HL-60 (cell line): Measurements from ENCODE around the gene IFNB1.

ENCODE experiments used
- DNase-seq, 2 experiments: peaks; one replicate each; pipeline ENCODE4 v3.0.0-alpha.2; 2010 to 2020; ENCODE audit warnings: low read depth in 1 of 2, low spot score in 1 of 2
- H3K27ac ChIP-seq: fragments of 250-450 bp; sonication (Bioruptor Pico); replicated peaks from 2 replicates; pipeline ENCODE4 v1.5.1; 2020; ENCODE audit warnings: mild to moderate bottlenecking, moderate library complexity
- H3K27me3 ChIP-seq: fragments of 250-450 bp; sonication (Bioruptor Pico); 2 replicates; pipeline ENCODE4 v1.5.1; 2021; ENCODE audit warnings: mild to moderate bottlenecking, moderate library complexity; ENCODE audit not compliant: insufficient read depth, poor library complexity, severe bottlenecking
- H3K4me3 ChIP-seq: replicated peaks from 2 replicates; pipeline ENCODE4 v1.5.1; 2011; ENCODE audit warnings: mild to moderate bottlenecking, control low read depth, low read length; ENCODE audit not compliant: insufficient read depth
- CTCF ChIP-seq: IDR thresholded peaks from one replicate; pipeline ENCODE4 v1.5.1; 2011; ENCODE audit warnings: low read length, control low read depth, inconsistent platforms; ENCODE audit not compliant: insufficient read depth
- GABPA ChIP-seq: IDR thresholded peaks from 2 replicates; pipeline ENCODE4 v1.6.1; 2012; ENCODE audit warnings: low read depth
- POLR2AphosphoS5 ChIP-seq: IDR thresholded peaks from 2 replicates; pipeline ENCODE4 v1.6.1; 2012; ENCODE audit warnings: low read depth
- REST ChIP-seq: IDR thresholded peaks from 2 replicates; pipeline ENCODE4 v1.6.1; 2012; ENCODE audit warnings: low read depth; ENCODE audit not compliant: insufficient replicate concordance
- SPI1 ChIP-seq: IDR thresholded peaks from 2 replicates; pipeline ENCODE4 v1.6.1; 2012; ENCODE audit warnings: low read depth, mild to moderate bottlenecking, borderline replicate concordance
- long read RNA-seq: library from polyadenylated mRNA; unstranded; transcript quantifications from one replicate; pipeline ENCODE4 v2.0.0, GENCODE V29; 2020

Gene IFNB1
- long read RNA-seq: 0 reads

- no peak within 1 kb of the TSS for H3K27ac ChIP-seq
- no peak within 1 kb of the TSS for H3K4me3 ChIP-seq
- H3K27me3 ChIP-seq: no peaks in the 10 kb centered on the region
- TF ChIP-seq GABPA: no peak
- no peak for TF ChIP-seq POLR2AphosphoS5
- TF ChIP-seq CTCF: no peak
- no peak for TF ChIP-seq SPI1
- TF ChIP-seq REST: no peak
- DNase-seq: no peak
These were observed at the start of gene IFNB1 for GRCh38 chr9:21077781-21078180. IFNB1 (minus strand) TSS chr9:21077942; CDS start chr9:21077869, 73 bp downstream.

GRCh38 chr9:21121595-21122251 is 44.0 kb upstream of the IFNB1 start:
- DNase-seq: no peak
- TF ChIP-seq POLR2AphosphoS5 (no peak), CTCF (no peak), REST (no peak), GABPA (no peak), SPI1 (no peak)
- Histone ChIP-seq H3K27ac (no peak overlapping the region), H3K4me3 (no peak overlapping the region), H3K27me3 (no peaks in the 10 kb centered on the region)

GRCh38 chr9:21121079-21121478 is 43.3 kb upstream of the IFNB1 start:
- Histone ChIP-seq H3K27me3 (no peaks in the 10 kb centered on the region), H3K27ac (no peak overlapping the region), H3K4me3 (no peak overlapping the region)
- TF ChIP-seq SPI1 (no peak), POLR2AphosphoS5 (no peak), GABPA (no peak), REST (no peak), CTCF (no peak)
- no peak for DNase-seq
